ENCODE data around the gene BLCAP.
"Not testable (repeated sequence)": the region's sequence is repeated elsewhere in the genome, so short reads cannot be mapped to it uniquely, and the experiment has no call there.

Gene BLCAP

DNA sequence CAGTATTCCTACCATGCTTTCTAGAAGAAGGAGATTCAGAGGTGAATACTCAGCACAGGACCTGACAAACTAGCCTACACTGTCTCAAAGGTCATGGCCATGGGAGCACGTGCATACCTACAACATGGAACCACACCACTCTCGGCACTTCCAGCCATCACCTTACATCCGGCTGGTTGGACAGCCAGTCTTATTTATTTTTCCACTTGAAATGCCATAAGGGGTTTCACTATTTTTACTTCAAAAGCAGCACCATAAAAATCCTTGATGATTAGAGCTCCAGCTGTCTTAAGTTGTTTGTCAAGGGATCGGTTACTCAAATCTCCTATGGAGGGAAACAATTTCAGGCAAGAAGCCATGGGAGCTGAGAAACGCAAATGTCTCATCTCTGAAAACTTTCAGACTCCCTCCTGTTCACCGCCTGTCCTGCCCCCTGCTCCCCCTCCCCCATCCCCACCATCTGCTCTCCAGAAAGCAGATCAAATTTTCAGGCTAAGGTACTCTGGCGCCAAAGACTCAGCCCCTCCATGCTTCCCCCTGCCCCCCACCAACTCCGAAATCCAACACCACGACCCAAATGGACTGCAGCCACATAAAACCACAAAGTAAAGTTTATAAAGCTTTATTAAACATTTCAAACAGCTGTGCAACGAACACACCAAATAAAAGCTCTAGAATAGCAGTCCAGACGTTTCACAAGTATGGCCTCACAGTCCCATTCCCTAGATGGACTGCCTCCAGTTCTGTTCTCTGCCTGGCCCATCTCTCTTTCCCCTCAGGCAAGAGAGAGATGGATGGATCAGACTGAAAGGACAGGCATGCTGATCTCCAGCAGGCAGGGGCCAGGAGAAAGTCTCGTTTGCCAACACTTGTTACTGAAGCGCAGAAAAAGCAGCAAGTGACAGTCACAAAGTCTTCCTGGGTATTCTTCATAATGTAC, 10.6 kb downstream of the BLCAP start:
- no peak for DNase-seq (ENCODE audit: low read depth in 3 of 3)

DNA sequence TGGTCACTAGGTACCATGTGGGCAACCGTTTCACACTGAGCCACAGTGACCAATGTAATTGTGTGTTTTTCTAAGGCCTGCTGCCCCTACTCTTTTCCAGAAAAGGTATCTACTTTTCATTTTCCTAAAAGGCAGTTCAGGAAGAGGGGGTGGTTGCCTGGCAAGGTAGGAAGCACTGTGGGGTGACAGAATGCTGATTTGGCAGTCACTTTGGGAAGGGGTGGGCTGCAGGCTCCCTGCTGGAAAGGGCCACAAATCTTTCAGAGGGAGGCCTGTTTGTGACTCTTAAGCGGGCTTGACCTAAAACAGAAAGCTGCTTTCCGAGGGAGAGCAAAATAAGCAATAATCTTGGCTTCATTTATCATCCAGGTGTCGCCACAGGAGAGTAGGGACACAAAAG, 11.8 kb downstream of the BLCAP start:
- no peak for DNase-seq (ENCODE audit: low read depth in 3 of 3)

DNA sequence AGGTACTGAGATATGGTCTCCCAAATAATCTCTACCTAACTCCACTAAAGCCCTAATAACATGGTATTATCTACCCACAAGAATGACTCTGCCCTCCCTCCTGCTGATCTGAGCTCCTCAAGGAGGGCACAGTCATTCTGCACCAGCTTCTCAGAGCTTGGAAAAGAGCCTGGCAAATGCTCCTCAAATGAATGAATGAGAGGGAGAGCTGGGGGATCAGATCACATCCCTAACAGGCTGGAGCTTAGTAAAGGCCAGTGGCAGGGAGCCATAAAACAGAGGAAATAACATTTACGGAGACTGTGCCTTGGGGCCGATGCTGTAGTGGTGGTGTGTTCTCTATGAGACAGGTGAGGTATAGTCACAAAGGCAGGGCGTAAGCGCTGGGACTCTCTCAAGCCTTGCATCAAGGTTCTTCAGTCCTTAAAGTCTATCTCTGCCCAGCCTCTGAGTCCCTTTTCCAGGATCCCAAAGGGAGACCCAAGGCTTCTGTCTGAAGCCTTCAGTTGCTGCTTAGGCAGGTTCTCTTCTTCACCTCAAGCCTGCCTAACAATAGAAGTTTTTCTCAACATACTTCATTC, 13.8 kb downstream of the BLCAP start:
- DNase-seq (ENCODE audit: low read depth in 3 of 3): no peak

DNA sequence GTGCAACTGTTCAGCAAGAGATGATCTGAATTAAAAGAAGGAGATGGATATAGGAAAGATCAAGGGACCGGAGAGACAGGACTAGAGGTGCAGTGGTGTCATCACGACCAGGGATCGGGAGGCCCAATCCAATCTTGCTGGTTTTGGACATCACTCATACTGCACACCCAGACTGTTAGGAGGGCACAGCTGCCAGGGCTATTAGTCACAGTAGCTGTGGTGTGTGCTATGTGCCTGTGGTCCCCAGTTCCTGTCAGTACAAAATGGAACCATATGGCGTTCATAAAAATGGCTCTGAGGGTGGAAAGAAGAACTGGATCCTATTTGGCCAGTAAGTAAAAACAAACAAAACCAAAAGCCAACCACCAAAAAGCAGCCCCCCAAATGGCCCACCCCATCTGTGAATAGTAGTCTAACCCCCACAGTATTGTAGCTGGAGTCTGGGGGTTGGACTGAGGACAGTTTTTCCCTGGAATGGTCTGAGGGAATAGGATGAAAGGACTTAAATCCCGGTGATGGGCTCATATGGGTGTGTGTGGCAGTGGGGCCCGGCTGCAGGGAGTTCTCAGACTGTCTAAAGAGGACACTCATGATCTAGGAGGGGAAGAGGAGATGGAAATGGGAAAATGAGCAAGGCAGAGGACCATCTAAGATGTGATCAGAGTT, 15.9 kb downstream of the BLCAP start:
- DNase-seq (ENCODE audit: low read depth in 3 of 3): no peak

DNA sequence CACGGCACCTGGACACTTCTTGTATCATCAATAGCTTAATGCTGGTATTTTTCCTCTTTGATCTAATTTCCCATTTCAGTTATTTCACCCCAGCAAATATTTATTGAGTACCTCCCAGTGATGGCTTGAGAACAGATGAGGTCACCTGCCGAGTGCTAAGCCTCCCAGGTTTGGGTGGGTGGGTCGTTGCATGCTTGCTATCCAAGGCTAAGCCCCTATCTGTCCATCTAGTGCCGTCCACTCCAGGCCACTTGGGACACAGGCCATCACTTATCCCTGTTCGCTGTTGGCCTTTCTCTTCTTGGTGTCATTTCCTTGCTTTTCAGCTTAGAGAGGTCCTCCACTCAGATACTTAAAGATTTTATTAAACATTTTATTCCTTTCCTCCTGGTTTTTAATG, 17.4 kb downstream of the BLCAP start:
- DNase-seq (ENCODE audit: low read depth in 3 of 3): no peak

DNA sequence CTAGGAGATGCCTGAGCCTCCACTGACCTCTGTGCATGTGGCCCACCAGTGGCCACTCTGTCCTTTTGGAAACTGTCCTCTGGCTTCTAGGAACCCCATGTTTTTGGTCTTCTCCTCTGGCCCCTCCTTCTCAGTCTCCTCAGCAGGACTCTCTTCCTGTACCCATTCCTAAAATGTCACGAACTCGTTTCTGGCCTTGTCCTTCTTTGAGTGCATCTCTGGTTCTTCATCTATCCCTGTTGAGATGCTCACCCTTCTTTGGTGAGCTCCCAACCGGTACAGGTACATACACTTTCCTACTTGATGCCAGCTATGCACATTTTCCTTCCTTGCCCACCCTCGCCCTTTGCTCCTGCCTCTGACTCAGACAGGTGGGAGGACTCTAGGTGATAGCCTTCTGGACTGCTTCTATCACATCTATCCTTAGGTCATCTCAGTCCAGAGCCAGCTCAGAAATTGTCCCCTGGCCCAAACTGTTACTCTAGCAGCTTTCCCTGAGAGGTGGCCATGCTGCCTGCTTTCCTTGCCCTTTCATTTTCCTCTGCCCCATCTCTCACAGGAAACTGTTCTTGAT, 21.4 kb downstream of the BLCAP start:
- no peak for DNase-seq (ENCODE audit: low read depth in 3 of 3)

DNA sequence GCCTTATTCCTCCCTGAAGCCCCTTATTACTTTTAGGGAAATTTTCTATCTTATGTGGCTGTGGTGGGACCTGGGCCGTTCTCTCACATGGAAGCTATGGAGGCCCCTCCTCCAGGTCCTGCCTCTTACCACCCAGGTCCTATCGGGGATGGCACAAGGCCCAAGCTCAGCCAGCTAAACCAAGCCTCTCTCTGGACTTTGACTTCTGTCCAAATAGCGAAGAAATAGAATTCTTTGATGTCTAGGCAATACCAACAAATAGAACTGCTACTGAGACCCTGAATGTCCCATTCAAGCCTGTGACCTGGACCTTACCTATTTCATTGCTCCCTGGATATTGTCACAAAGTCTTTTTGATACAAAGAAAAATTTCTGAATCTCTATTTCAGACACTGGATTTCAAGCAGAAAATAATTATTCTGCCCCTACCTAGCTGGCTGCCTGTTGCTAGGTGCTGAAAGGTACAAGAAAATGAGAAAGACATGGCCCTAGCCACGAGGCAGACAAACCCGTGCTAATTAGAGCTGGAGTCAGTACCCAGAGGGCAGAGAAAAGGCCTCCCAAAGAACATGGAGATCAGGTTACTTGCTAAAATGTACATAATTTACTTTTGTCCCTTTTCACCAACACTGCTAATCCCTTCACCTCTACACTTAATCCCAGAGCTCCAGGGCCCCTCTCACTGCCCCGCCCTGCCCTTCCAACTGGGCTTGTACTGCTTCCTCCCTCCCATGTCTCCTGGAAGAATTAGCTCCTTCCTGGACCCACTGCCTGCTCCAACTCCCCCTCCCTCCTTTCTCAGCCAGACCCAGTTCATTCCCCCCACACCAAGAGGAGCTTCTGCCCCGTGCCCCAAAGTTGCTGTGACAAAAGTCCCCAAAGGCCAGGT, 22.2 kb downstream of the BLCAP start:
- DNase-seq (ENCODE audit: low read depth in 3 of 3): no peak

DNA sequence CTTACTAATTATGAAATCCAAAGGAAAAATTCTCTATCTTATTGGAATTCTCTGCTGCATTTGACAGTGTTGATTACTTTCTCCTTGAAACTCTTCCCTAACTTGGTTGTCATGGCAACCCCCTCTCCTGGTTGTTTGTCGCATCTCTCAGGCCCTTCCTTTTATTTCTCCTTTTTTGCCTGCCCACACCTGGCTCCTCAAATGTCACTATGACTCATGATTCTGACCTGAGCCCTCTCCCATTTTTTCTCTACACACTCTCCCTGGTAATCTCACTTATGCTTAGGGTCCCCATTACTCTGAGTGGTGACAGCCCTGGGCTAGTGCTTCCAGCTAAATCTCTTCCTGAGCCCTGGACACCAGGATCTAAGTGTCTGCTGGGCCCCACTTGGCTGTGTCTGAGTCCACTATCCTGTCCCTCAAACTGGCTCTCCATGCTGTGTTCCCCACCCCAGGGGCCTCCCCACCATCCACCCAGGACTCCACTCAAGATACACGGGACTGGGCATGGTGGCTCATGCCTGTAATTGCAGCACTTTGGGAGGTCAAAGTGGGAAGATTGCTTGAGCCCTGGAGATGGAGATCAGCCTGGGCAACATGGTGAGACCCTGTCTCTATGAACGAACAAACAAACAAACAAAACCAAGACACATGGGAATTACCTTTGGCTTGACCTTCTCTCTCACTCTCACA, 23.1 kb downstream of the BLCAP start:
- no peak for DNase-seq (ENCODE audit: low read depth in 3 of 3)

DNA sequence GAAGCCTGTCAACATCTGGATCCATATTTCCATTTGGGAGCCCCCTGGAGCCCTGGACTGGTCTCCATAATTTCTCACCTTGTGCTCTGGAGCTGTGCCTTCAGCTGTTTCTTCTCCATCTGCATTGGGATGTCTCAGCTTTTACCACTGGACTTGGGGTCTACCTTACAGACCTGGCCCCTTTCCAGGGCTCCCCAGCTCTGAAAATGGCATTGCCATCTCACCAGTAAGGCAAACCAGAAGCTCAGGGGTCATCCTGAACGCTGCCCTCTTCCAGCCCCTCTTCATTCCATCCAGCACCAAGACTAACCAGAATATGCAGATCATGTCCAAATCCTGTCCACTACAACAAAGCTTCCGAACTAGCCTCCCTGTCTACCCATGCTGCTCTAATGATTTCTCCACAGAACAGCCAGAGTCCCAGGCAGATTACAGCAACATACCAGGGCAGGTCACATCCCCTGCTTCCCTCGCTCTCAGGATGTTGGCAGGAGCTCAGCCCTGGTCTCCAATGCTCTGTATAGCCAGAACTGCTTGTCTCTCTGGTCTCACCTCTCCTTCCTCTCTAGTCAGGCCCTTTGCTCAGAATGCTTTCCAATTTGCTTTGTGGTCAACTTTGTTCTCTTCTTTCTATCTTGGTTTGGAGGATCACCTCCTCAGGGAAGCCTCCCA, 24.3 kb downstream of the BLCAP start:
- DNase-seq (ENCODE audit: low read depth in 3 of 3): no peak

DNA sequence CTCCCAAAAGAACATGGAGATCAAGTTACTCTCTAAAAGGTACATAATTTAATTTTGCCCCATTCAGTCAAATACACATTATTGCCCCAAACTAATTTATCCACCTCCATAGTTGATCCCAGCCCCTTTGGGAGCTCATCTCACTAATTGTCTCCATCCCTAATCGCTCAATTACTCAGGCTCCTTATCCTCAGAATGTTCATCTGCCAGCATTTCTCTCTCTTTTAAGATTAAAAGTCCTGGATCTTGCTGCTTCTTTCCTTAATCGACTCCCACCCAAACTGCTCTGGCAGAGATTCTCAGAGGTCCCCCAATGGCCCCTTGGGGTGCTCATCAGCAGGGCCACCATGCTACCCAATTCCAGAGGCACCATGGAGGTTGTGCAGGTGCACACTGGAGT, 25.0 kb downstream of the BLCAP start:
- no peak for DNase-seq (ENCODE audit: low read depth in 3 of 3)

DNA sequence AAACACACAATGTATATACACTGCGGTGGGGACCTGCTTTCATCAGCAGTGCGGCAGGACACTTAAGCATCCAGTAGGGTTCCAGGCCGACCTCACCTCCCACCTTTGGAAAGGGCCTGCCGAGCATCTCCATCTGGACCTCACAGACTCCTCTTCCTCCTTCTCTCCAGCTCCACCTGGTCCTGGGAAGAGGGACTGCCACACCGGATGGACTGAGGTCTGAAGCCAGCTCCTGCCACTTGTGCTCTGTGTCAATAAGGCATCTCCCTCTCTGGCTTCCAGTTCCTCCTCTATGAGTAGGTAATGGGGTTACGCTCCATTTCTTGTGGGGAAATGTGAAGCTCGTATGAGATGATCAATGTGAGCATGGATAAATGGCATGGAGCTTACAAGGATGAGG, 25.7 kb downstream of the BLCAP start:
- no peak for DNase-seq (ENCODE audit: low read depth in 3 of 3)

DNA sequence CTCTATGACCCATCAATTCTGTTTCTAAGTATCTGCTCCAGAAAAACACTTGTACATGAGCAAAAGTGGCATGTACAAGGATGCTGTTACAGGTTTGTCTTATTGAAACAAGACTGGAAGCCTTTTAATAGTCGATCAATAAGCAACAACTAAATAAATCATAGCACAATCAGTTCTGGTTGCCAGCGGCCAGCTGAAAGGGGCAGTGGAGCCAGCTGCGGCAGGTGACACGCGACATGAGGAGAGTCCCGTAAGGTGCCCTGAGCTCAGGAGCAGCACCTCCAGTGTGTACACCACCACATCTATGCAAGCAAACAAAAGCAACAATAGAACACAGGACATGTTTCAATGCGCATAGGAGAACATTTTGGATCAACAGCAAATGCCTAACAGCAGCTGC, 27.4 kb downstream of the BLCAP start:
- no peak for DNase-seq (ENCODE audit: low read depth in 3 of 3)

DNA sequence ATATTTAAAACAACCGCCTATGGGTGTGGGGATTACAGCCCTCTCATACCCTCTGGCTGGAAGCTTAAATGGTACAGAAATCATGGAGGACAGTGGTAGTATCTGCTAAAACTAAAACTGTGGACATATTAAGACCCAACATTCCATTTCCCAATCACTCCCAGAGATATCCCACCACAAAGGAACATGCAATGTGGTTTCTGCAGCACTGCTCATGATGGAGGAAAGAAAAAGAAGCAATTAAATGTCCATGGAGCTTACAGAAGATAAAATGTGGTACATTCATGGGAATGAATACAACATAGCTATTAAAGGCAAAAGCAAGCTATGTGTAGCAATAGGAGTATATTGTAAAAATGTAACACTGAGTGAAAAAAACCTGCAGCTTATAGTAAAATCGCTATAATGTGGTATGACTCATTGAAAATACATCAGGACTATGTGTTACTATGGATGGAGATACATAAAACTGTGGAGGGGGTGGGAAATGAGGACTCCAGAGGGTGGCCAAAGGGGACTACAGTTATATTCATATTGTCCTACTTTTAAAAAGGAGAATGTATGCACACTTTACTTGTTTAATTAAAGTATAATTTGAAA, 29.5 kb downstream of the BLCAP start:
- DNase-seq (ENCODE audit: low read depth in 3 of 3): no peak

DNA sequence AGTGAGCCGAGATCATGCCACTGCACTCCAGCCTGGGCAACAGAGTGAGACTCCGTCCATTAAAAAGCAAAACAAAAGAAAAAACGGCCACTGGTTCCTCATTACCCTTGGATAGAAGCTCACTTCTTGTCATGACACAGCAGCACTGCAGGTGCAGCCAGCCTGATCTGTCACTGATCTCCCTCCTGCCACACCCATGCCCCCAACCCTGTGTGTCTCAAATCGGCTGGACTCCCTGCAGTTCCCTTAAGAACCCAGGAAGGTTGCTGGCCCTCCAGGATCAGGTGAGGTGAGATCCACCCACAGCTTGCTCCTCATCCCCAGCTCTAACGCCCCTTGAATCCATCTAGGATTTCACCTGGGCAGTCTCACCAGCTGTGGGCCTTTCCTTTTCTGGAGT, 32.9 kb downstream of the BLCAP start:
- DNase-seq (ENCODE audit: low read depth in 3 of 3): no peak

DNA sequence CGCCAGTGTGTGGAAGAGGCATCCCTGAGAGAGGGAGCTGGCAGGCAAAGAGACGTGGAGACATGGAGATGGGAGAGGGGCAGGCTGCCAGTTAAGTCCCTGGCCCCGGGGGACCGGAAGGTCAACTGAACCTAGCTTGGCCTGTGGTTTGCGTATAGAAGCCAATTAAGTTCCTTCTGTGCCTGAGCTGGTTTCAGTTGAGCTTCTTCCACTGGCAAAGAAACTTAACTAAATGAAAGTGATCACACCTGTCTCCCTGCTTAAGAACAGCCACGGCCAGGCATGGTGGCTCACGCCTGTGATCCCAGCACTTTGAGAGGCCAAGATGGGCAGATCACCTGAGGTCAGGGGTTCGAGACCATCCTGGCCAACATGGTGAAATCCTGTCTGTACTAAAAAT, 33.4 kb downstream of the BLCAP start:
- no peak for DNase-seq (ENCODE audit: low read depth in 3 of 3)

DNA sequence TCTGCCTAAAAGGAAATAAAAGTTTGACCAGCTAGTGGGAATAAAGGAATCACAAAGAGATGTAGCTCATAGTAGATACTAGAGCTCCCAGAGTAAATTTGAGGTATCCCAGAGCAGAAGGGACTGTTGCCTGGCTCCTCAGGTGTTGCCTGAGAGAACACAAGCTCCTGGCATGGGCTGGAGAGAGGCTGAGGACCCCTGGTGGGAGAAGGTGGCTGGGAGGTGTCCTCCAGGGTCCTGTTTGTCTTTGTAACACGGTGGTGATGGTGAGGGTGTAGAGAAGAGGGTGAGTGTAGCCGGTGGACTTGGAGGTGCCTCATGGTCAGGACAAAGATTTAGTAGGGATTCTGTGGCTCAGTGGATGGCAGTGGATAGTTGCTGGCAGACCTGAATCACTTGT, 34.7 kb downstream of the BLCAP start:
- no peak for DNase-seq (ENCODE audit: low read depth in 3 of 3)

DNA sequence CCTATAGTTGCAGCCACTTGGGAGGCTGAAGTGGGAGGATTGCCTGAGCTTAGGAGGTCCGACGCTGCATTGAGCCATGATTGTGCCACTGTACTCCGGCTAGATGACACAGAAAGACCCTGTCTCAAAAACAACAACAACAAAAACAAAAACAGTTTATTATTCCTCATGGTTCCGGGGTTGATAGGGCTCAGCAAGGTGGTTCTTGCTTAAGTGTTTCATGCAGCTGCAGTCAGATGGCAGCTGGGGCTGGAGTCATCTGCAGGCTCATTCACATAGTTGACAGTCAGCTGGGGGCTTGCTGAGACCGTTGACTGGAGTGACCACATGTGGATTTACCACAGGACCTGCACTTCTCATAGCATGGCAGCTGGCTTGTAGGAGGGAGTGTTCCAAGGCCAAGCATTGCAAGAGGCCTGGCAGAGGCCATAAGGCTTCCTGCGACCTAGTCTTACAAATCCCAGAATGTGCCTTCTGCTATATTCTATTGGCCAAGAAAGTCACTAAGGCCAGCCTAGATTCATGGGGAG, 35.5 kb downstream of the BLCAP start:
- no peak for DNase-seq (ENCODE audit: low read depth in 3 of 3)

DNA sequence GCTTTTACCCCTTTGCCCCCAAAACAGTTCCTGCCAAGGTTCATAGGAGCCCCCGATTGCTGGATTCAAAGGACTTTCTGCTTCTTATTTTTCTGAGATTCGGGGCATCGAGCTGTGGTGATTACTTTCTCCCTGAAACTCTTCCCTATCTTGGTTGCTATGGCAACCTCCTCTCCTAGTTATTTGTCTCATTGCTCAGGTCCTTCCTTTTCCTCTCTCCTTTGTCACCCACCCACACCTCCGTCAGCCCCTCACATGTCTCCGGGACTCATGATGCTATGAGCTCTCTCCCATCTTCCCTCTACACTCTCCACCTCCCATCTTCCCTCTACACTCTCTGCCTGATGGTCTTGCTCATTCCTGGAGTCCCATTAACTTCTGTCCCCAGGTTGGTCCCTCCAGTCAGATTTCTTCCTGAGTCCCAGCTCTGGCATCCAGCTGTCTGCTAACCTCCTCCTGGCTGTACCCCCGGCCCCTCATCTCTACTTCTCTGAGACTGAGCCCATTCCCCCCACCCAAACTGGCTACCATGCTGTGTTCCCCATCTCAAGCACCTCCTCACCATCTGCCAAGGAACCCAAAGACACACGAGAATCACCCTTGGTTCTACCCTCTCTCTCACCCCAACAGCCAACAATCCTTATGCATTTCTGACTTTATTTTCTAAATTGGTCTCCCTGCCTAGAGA, 36.9 kb downstream of the BLCAP start:
- DNase-seq (ENCODE audit: low read depth in 3 of 3): no peak

DNA sequence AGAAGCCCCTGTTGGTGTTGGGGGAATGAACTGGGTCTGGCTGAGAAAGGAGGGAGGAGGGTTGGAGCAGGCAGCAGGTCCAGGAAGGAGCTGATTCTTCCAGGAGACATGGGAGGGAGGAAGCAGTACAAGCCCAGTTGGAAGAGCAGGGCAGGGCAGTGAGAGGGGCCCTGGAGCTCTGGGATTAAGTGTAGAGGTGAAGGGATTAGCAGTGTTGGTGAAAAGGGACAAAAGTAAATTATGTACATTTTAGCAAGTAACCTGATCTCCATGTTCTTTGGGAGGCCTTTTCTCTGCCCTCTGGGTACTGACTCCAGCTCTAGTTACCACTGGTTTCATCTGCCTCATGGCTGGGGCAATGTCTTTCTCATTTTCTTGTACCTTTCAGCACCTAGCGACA, 41.5 kb downstream of the BLCAP start:
- not testable (repeated sequence) for DNase-seq (ENCODE audit: low read depth in 3 of 3)

Measured in stimulated activated CD4-positive, alpha-beta T cell treated with anti-CD3 and anti-CD28 coated beads, TNF-alpha, amount 100 ng/mL, for 48 hours (primary cell).